GM19043 (cell line): ENCODE results near the gene SRMS.

ENCODE experiments used
- ATAC-seq: cut with Tn5 transposase; IDR thresholded peaks from one replicate; pipeline ENCODE4 v1.9.1; 2021; ENCODE audit warnings: low read depth; ENCODE audit not compliant: unreplicated experiment

SRMS gene

GRCh38 chr20:63493563-63494020, 54.0 kb downstream of the SRMS start:
- no peak for ATAC-seq

- ATAC-seq: no peak
Measured at GRCh38 chr20:63492982-63493381, 54.6 kb downstream of the SRMS start.

GRCh38 chr20:63492518-63492917, 55.0 kb downstream of the SRMS start:
- ATAC-seq: no peak

- no peak for ATAC-seq
Measured at GRCh38 chr20:63491635-63492230, 55.8 kb downstream of the SRMS start.

GRCh38 chr20:63491078-63491477, 56.5 kb downstream of the SRMS start:
- no peak for ATAC-seq
